ENCODE data around the gene SCGB1D4.
"Not testable (repeated sequence)": the region's sequence is repeated elsewhere in the genome, so short reads cannot be mapped to it uniquely, and the experiment has no call there.

DNA sequence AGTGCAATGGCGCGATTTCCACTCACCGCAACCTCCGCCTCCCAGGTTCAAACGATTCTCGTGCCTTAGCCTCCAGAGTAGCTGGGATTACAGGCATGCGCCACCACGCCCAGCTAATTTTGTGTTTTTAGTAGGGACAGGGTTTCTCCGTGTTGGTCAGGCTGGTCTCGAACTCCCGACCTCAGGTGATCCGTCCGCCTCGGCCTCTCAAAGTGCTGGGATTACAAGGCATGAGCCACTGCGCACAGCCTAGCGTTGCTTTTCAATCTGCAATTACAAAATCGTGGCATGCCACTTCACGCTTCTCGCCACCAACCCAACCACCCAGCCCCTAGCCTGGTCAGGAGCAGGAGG is 38.1 kb upstream of the SCGB1D4 start:
- not testable (repeated sequence) for TF ChIP-seq CTCF, POLR2A (IDR thresholded peaks at IDR 0.05)

All from adrenal gland (tissue), 5 donors.